Measurements from ENCODE around the gene KY. TPM values are rescaled to one million over a fixed set of nuclear protein-coding genes. Genes with fewer than 3 reads are reported as not detected.

KY gene
- total RNA-seq, 1 donor from 2014 or later = 0.65 TPM

GRCh38 chr3:134672571-134672970 lies 21.7 kb upstream of the KY start:
- no peak for DNase-seq (ENCODE audit: low read depth)

GRCh38 chr3:134667956-134668355 lies 17.1 kb upstream of the KY start:
- DNase-seq (ENCODE audit: low read depth) = no peak

- peak; percentile 16 for DNase-seq (ENCODE audit: low read depth)
Observed at GRCh38 chr3:134667406-134667805, 16.6 kb upstream of the KY start.

- no peak for DNase-seq (ENCODE audit: low read depth)
Observed at GRCh38 chr3:134666885-134667284, 16.1 kb upstream of the KY start.

GRCh38 chr3:134666466-134666865 lies 15.6 kb upstream of the KY start:
- peak; percentile 27 for DNase-seq (ENCODE audit: low read depth)

- DNase-seq (ENCODE audit: low read depth) = no peak
Observed at GRCh38 chr3:134666052-134666451, 15.2 kb upstream of the KY start.

- no peak for DNase-seq (ENCODE audit: low read depth)
Observed at GRCh38 chr3:134665243-134665642, 14.4 kb upstream of the KY start.

- no peak for DNase-seq (ENCODE audit: low read depth)
Observed at GRCh38 chr3:134663721-134664456, 13.1 kb upstream of the KY start.

- no peak for DNase-seq (ENCODE audit: low read depth)
Observed at GRCh38 chr3:134660046-134660441, 9.2 kb upstream of the KY start.

- no peak for DNase-seq (ENCODE audit: low read depth)
Observed at GRCh38 chr3:134659391-134660045, 8.7 kb upstream of the KY start.

GRCh38 chr3:134658555-134658954 lies 7.7 kb upstream of the KY start:
- no peak for DNase-seq (ENCODE audit: low read depth)

- DNase-seq (ENCODE audit: low read depth) = no peak
Observed at GRCh38 chr3:134656211-134656800, 5.5 kb upstream of the KY start.

GRCh38 chr3:134655706-134656105 lies 4.9 kb upstream of the KY start:
- DNase-seq (ENCODE audit: low read depth) = no peak

- no peak for DNase-seq (ENCODE audit: low read depth)
Observed at GRCh38 chr3:134654031-134654430, 3.2 kb upstream of the KY start.

- no peak for DNase-seq (ENCODE audit: low read depth)
Observed at GRCh38 chr3:134652886-134653630, 2.2 kb upstream of the KY start.

GRCh38 chr3:134652409-134652831 lies 1.6 kb upstream of the KY start:
- DNase-seq (ENCODE audit: low read depth) = peak; percentile 13

GRCh38 chr3:134651347-134652041 lies 672 bp upstream of the KY start:
- peak; percentile 15 for DNase-seq (ENCODE audit: low read depth)

- no peak for DNase-seq (ENCODE audit: low read depth)
Observed at GRCh38 chr3:134649106-134649705, 1.6 kb downstream of the KY start.

GRCh38 chr3:134647902-134648760 lies 2.7 kb downstream of the KY start:
- DNase-seq (ENCODE audit: low read depth) = no peak

GRCh38 chr3:134646086-134646485 lies 4.7 kb downstream of the KY start:
- DNase-seq (ENCODE audit: low read depth) = no peak
